HepG2 (cell line): ENCODE data around the gene SCRT2. TPM values are rescaled to one million over a fixed set of nuclear protein-coding genes. Genes with fewer than 3 reads are reported as not detected.

ENCODE experiments used
- ISL2 ChIP-seq: sonication (generic); formaldehyde crosslinking; IDR thresholded peaks from 2 replicates; pipeline ENCODE4 v1.5.0; 2020; ENCODE audit warnings: missing genetic modification reagents
- MTA1 ChIP-seq: sonication (generic); formaldehyde crosslinking; IDR thresholded peaks from 2 replicates; pipeline ENCODE4 v1.4.0; 2020; ENCODE audit warnings: missing genetic modification reagents, mild to moderate bottlenecking, borderline replicate concordance
- MTERF4 ChIP-seq: sonication (generic); formaldehyde crosslinking; IDR thresholded peaks from 2 replicates; pipeline ENCODE4 v1.8.0; 2023; ENCODE audit warnings: mild to moderate bottlenecking, missing genetic modification reagents
- NR2F2 ChIP-seq: IDR thresholded peaks from 2 replicates; pipeline ENCODE4 v1.6.1; 2012; ENCODE audit warnings: low read depth, inconsistent platforms, borderline replicate concordance
- PRDM15 ChIP-seq: sonication (generic); formaldehyde crosslinking; IDR thresholded peaks from 2 replicates; pipeline ENCODE4 v1.4.0; 2020; ENCODE audit warnings: missing genetic modification reagents
- RAD21 ChIP-seq: fragments of 450-650 bp; formaldehyde crosslinking; IDR thresholded peaks from 2 replicates; pipeline ENCODE4 v1.5.0; 2020; ENCODE audit warnings: mild to moderate bottlenecking
- TARDBP ChIP-seq: sonication (generic); formaldehyde crosslinking; IDR thresholded peaks from 2 replicates; pipeline ENCODE4 v1.8.0; 2022; ENCODE audit warnings: mild to moderate bottlenecking, missing genetic modification reagents
- TCF7 ChIP-seq: sonication (generic); IDR thresholded peaks from 2 replicates; pipeline ENCODE4 v1.6.1; 2016; ENCODE audit warnings: antibody characterized with exemption, low read depth
- YEATS2 ChIP-seq: sonication (generic); formaldehyde crosslinking; IDR thresholded peaks from 2 replicates; pipeline ENCODE4 v1.4.0; 2020; ENCODE audit warnings: missing genetic modification reagents, borderline replicate concordance
- ZBTB1 ChIP-seq: sonication (generic); formaldehyde crosslinking; IDR thresholded peaks from 2 replicates; pipeline ENCODE4 v1.4.0; 2020; ENCODE audit warnings: missing genetic modification reagents, borderline replicate concordance
- ZNF142 ChIP-seq: sonication (generic); formaldehyde crosslinking; IDR thresholded peaks from 2 replicates; pipeline ENCODE4 v1.4.0; 2020; ENCODE audit warnings: missing genetic modification reagents
- ZNF350 ChIP-seq: sonication (generic); formaldehyde crosslinking; IDR thresholded peaks from 2 replicates; pipeline ENCODE4 v1.4.0; 2020; ENCODE audit warnings: mild to moderate bottlenecking, low read depth, missing genetic modification reagents, borderline replicate concordance
- ZNF432 ChIP-seq: sonication (generic); formaldehyde crosslinking; IDR thresholded peaks from 2 replicates; pipeline ENCODE4 v1.5.0; 2020; ENCODE audit warnings: missing genetic modification reagents, mild to moderate bottlenecking, borderline replicate concordance
- ZNF660 ChIP-seq: sonication (generic); formaldehyde crosslinking; IDR thresholded peaks from 2 replicates; pipeline ENCODE4 v1.5.1; 2020; ENCODE audit warnings: mild to moderate bottlenecking, low read depth, missing genetic modification reagents, borderline replicate concordance
- ZNF773 ChIP-seq: sonication (generic); formaldehyde crosslinking; IDR thresholded peaks from 2 replicates; pipeline ENCODE4 v1.4.0; 2020; ENCODE audit warnings: missing genetic modification reagents, borderline replicate concordance
- ZNF83 ChIP-seq: sonication (generic); formaldehyde crosslinking; IDR thresholded peaks from 2 replicates; pipeline ENCODE4 v1.4.0; 2020; ENCODE audit warnings: missing genetic modification reagents, mild to moderate bottlenecking, borderline replicate concordance
- ZUFSP ChIP-seq: sonication (generic); formaldehyde crosslinking; IDR thresholded peaks from 2 replicates; pipeline ENCODE4 v1.9.0; 2021; ENCODE audit warnings: missing genetic modification reagents, mild to moderate bottlenecking, borderline replicate concordance
- polyA plus RNA-seq, 8 experiments: library from polyadenylated mRNA; depleted of rRNA in 3 of 8; stranded (reverse) in 7 of 8; unstranded in 1 of 8; fragments of >200 nt; fragmentation: Illumina TruSeq in 4 of 8; extraction: Trizol in 4 of 8; gene quantifications; 2 replicates each; pipeline versions ENCODE4 v1.2.1 to v1.2.3, GENCODE V29; 2011 to 2016; ENCODE audit warnings: low read depth in 4 of 8, missing spikeins in 1 of 8, mixed read lengths in 1 of 8; ENCODE audit not compliant: insufficient read depth in 1 of 8
- total RNA-seq, 5 experiments: library from RNA; depleted of rRNA; stranded (reverse); fragments of >200 nt; fragmentation: Illumina TruSeq; extraction: Trizol; gene quantifications; 2 replicates each; pipeline ENCODE4 v1.2.3, GENCODE V29; 2016; ENCODE audit warnings: low read depth in 1 of 5

SCRT2 gene
- total and polyA plus RNA-seq, 2 of the 13 experiments (the other 11 are each of a cell fraction or from before 2014, with no cell fraction given) = not detected

GRCh38 chr20:646107-646867 lies 29.3 kb downstream of the SCRT2 start (continued):
- TF ChIP-seq YEATS2 (CRISPR knock-in tag) = no peak
- TF ChIP-seq NR2F2 = peak; percentile 93
- no peak; the same call in 1 of the 2 replicates for TF ChIP-seq TARDBP (CRISPR knock-in tag)
- TF ChIP-seq ZBTB1 (CRISPR knock-in tag) = no peak
- TF ChIP-seq MTA1 = no peak
- no peak for TF ChIP-seq ZNF83 (CRISPR knock-in tag)
- TF ChIP-seq ISL2 (CRISPR knock-in tag) = no peak
- no peak for TF ChIP-seq ZNF142 (CRISPR knock-in tag)
- TF ChIP-seq ZNF432 = no peak
- TF ChIP-seq ZNF773 = no peak
- no peak for TF ChIP-seq MTERF4 (CRISPR knock-in tag)
- TF ChIP-seq ZNF660 (CRISPR knock-in tag) = no peak
- TF ChIP-seq RAD21 (CRISPR knock-in tag) = no peak
- 0 out of 2 replicates have a peak, but pooled peaks have one; percentile 3 for TF ChIP-seq TCF7
- TF ChIP-seq ZNF350 = no peak; the same call in 1 of the 2 replicates
- no peak for TF ChIP-seq PRDM15 (CRISPR knock-in tag)
- TF ChIP-seq ZUFSP = no peak
